Ramos (cell line): ENCODE measurements around the gene BLID.

Experiments used
- in situ Hi-C: fragments of 300-500 bp; cut with MboI; formaldehyde crosslinking; loops from one replicate; pipeline ENCODE4 v1.14.3; 2022; ENCODE audit warnings: low sequenced_read_pairs; ENCODE audit not compliant: unreplicated experiment

The BLID gene

GRCh38 chr11:122091835-122092234 lies 24.2 kb downstream of the BLID start:
- in situ Hi-C loops = no loop called here

DNA sequence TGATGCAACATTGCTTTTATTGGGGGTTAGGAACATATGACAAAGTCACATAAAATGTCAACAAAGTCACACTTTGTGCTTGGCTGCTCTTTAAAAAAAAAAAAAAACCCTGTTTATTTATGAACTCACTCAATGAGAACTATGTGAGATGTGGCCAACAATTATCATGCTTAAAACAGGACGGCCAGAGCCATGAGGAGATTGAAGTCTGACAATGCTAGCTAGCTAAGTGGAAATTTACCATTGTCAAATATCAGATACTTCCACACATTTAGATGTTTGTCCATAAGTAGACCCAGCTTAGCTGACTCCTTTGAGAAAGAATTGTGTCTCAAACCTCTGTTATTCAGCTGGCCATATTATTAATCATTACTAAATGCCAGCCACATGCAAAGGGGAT lies 26.9 kb downstream of the BLID start:
- in situ Hi-C loops = no loop called here

DNA sequence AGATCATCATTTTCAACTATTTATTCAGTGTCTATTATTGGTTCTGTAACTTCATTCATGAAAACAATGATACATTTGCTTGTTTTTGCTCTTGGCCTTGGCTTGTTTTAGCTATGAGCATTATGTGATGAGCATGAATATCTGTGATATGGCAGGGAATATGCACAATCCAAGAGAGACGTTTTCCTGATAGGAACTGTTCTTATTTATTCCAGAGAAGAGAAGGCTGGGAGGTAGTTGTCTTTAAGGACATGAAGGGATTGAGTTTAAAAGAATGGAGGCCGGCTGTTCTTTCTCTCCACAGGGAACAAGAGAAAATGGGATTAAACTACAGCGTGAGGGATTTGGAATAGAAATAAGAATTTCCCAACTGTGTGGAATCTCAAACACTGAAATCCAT lies 30.3 kb downstream of the BLID start:
- in situ Hi-C loops = no loop called here

DNA sequence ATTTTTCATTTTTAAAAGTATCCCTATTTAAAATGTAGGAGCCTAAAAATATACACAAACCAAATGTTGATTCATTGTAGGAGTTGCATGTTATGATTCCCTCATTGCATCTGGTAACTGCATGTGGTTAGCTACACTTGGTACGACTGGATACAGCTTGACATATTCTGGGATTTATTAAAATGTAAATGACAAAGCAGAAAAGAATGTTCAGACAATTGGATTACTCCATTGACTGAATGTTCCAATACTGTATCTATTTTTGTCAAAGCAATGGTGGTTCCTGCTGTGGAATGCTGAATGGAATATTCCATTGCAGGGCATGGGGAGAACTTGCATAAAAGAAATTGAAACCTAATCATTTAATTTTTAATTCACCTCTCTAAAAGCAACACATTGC lies 30.8 kb downstream of the BLID start:
- in situ Hi-C loops = no loop called here

DNA sequence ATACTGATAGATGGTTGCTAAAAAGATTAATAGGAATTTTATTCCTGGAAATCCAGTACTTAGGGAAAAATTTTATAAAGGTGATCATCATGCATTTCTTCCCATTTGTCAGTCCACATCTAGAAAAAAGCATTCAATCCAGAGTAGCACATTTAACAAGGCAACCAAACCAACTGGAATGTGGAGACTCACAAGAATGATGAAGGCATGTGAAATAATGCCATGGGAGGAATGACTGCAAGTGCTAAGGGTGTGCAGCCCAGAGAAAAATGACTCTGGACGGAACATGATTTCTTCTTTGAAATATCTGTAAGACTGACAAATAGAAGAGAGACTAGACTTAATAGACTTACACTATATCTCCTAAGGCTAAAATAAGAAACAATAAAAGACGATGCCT lies 33.8 kb downstream of the BLID start:
- in situ Hi-C loops = no loop called here

- in situ Hi-C loops = no loop called here
These were observed 34.9 kb downstream of the BLID start for GRCh38 chr11:122081073-122081472.

DNA sequence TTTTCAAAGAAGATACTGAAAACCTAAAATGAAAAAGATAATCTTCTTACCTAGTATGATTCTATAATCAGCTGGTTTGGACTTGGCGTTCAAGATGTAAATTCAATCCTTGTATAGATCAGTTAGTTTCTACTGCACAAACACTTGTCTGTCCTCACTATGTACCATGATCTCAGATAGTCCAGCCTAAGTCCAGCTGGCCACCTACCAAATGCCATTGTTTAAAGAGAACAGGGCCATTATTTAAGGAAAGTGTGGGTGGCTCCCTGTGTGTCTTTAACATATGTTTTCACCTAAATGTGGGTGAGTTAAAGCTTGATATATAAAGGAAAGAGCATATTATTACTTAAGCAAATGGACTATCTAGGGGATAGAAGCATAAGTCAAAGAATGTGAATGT lies 38.6 kb downstream of the BLID start:
- in situ Hi-C loops = no loop called here

GRCh38 chr11:122076512-122077120 lies 39.4 kb downstream of the BLID start:
- in situ Hi-C loops = no loop called here

GRCh38 chr11:122075016-122075415 lies 41.0 kb downstream of the BLID start:
- in situ Hi-C loops = no loop called here

- in situ Hi-C loops = no loop called here
These were observed 42.0 kb downstream of the BLID start for GRCh38 chr11:122074022-122074421.

GRCh38 chr11:122071709-122072202 lies 44.3 kb downstream of the BLID start:
- in situ Hi-C loops = no loop called here

GRCh38 chr11:122069707-122070360 lies 46.2 kb downstream of the BLID start:
- in situ Hi-C loops = no loop called here

GRCh38 chr11:122068837-122069236 lies 47.2 kb downstream of the BLID start:
- in situ Hi-C loops = no loop called here

- in situ Hi-C loops = no loop called here
These were observed 47.9 kb downstream of the BLID start for GRCh38 chr11:122068141-122068540.
